A673 (cell line): ENCODE results near the gene GUCA1A. TPM values are rescaled to one million over a fixed set of nuclear protein-coding genes. Genes with fewer than 3 reads are reported as not detected.
"Not testable (repeated sequence)": the region's sequence is repeated elsewhere in the genome, so short reads cannot be mapped to it uniquely, and the experiment has no call there.

Experiments
- BruUV-seq: library from RNA; stranded (reverse); fragments of 400-500 nt; replicated peaks from 2 replicates; lab custom pipeline; 2021; lab: Mats Ljungman, UMichigan
- CTCF ChIA-PET: fragments of 300-600 bp; sonication (Branson Sonifier 250); formaldehyde crosslinking; loops from one replicate; lab custom pipeline; 2022; ENCODE audit warnings: antibody characterized with exemption; lab: Charles Lee
- POLR2A ChIA-PET: fragments of 300-600 bp; sonication (Branson Sonifier 250); formaldehyde crosslinking; loops from one replicate; lab custom pipeline; 2022; ENCODE audit warnings: antibody characterized with exemption; ENCODE audit not compliant: low non-redundant PET; lab: Charles Lee
- DNase-seq: peaks from one replicate; pipeline ENCODE4 v3.0.0-alpha.2; 2015; ENCODE audit warnings: low spot score
- H3K27ac ChIP-seq: fragments of 200-600 bp; sonication (generic); 2 replicates; pipeline ENCODE4 v1.5.1; 2016; ENCODE audit warnings: mixed run types, low read depth, mild to moderate bottlenecking, mixed read lengths, antibody characterized with exemption, low read length; ENCODE audit not compliant: poor library complexity, severe bottlenecking
- H3K27me3 ChIP-seq: fragments of 200-600 bp; sonication (generic); replicated peaks from 2 replicates; pipeline ENCODE4 v1.6.1; 2017; ENCODE audit warnings: mixed run types, low read depth, mild to moderate bottlenecking, mixed read lengths, antibody characterized with exemption, low read length; ENCODE audit not compliant: insufficient read depth, poor library complexity
- H3K36me3 ChIP-seq: fragments of 200-600 bp; sonication (generic); 2 replicates; pipeline ENCODE4 v1.6.1; 2016; ENCODE audit warnings: mixed run types, mild to moderate bottlenecking, mixed read lengths, antibody characterized with exemption, low read length; ENCODE audit not compliant: insufficient read depth, poor library complexity, severe bottlenecking
- H3K4me1 ChIP-seq: fragments of 200-600 bp; sonication (generic); 2 replicates; pipeline ENCODE4 v1.6.1; 2017; ENCODE audit warnings: mixed run types, mild to moderate bottlenecking, mixed read lengths, antibody characterized with exemption, low read length; ENCODE audit not compliant: insufficient read depth, poor library complexity, severe bottlenecking
- H3K4me3 ChIP-seq: fragments of 200-600 bp; sonication (generic); 2 replicates; pipeline ENCODE4 v1.5.1; 2016; ENCODE audit warnings: low read depth, mixed run types, mild to moderate bottlenecking, mixed read lengths, low read length; ENCODE audit not compliant: poor library complexity, severe bottlenecking
- H3K9me3 ChIP-seq: fragments of 200-600 bp; sonication (generic); 2 replicates; pipeline ENCODE4 v1.6.1; 2016; ENCODE audit warnings: mixed run types, low read depth, mild to moderate bottlenecking, mixed read lengths, antibody characterized with exemption, low read length; ENCODE audit not compliant: poor library complexity, severe bottlenecking
- CTCF ChIP-seq: fragments of 300-800, 200-600 bp; sonication (generic); conservative IDR thresholded peaks from 2 replicates; pipeline ENCODE4 v1.5.1; 2017; ENCODE audit warnings: low read depth, mild to moderate bottlenecking, antibody characterized with exemption, low read length, moderate library complexity, mixed read lengths
- EZH2 ChIP-seq: fragments of 200-600 bp; sonication (generic); IDR thresholded peaks from 2 replicates; pipeline ENCODE4 v1.6.1; 2017; ENCODE audit warnings: borderline replicate concordance, low read depth, mild to moderate bottlenecking, mixed read lengths, antibody characterized with exemption, low read length; ENCODE audit not compliant: poor library complexity, severe bottlenecking
- intact Hi-C: fragments of 100-400 bp; cut with micrococcal nuclease; formaldehyde crosslinking; loops from one replicate; pipeline ENCODE4 v1.10.0; 2022; ENCODE audit not compliant: unreplicated experiment
- total RNA-seq: library from RNA; stranded (reverse); gene quantifications from 2 replicates; pipeline ENCODE4 v1.2.3, GENCODE V29; 2021

GUCA1A gene
- total RNA-seq, 1 experiment from 2014 or later: not detected

DNA sequence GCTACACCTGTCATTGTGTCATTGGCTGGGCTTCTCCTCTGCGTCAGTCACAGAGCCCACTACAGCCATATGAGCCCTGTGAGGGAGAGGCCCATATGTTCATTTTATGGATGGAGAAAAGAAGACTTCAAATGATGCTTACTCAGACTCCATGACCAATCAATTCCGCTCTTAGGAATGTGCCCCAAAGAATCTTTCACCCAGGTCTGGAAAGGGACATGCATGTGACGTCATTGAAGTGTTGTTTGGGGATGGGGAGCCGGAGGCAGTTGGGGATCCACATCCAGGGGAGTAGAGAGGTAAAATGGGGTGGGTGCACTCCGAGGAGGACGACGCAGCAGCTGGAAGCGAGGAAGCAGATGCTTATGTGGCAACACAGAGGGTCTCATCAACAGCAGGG lies 21.1 kb upstream of the GUCA1A start:
- no peaks in the 10 kb centered on the region for H3K36me3 ChIP-seq
- no peak for DNase-seq
- POLR2A ChIA-PET: no interaction called here
- intact Hi-C loops: no loop called here
- no peaks in the 10 kb centered on the region for H3K27me3 ChIP-seq
- no peak overlapping the region for H3K4me3 ChIP-seq
- H3K4me1 ChIP-seq: no peaks in the 10 kb centered on the region
- CTCF ChIA-PET: no interaction called here
- no TSS peak for BruUV-seq
- H3K9me3 ChIP-seq: no peaks in the 10 kb centered on the region
- no peak overlapping the region for H3K27ac ChIP-seq
- TF ChIP-seq CTCF: no peak
- TF ChIP-seq EZH2: no peak

DNA sequence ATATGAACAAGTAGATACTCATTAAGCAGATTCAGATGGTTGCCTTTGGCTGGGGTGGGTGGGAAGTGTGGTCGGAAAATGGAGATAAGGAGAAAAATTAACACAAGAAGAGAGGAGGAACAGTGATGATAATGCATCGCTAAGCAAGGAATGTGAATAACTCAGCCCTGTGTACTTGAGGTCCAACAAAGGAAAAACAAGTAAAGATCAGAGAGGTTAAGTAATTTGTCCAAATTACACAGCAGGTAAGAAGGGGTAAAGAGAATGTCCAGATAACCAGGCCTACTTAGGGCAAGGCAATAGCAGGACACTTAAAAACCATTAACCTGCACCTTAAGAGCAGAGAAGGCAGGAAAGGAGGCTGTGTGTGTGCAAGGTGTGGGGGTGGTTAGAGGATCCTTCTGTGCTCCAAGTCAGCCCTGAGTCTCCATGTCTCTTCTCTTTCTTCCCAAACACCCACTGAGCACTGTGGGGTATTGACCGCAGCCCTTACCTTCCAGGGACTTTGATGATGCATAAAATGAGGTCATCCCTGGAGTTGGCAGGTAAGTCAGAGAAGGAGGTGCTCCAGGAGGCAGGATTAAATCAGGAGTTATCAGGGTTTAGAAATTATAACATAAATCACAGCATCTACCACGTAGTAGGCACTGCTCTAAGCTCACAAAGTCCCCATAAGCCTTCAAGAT lies 20.5 kb upstream of the GUCA1A start:
- CTCF ChIA-PET, H3K27me3 ChIP-seq, H3K4me3 ChIP-seq, H3K9me3 ChIP-seq, BruUV-seq, DNase-seq, H3K36me3 ChIP-seq, H3K4me1 ChIP-seq, POLR2A ChIA-PET, H3K27ac ChIP-seq, intact Hi-C loops: not testable (repeated sequence)

DNA sequence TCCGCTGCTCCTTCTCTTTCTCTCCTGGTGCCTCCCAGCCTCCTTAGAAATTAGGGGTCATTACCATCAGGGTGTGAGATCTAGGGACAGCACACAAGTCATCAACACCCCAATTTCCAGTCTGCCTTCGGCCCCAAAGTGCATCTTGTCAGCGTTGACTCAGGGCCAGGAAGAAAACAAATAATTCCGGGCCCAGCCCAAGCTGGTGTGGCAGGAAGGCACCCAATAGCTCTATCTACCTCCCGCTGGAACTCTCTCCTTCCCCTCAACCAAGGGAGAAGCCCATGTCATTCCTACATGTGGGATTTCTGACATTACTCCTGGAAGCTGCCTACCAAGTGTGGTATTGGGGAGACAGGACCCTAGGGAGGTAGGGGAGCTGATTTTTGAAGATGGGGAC lies 19.2 kb upstream of the GUCA1A start:
- no peak overlapping the region for H3K4me3 ChIP-seq
- BruUV-seq: no TSS peak
- H3K27ac ChIP-seq: no peak overlapping the region
- H3K36me3 ChIP-seq: no peaks in the 10 kb centered on the region
- ChIA-PET CTCF (no interaction called here), POLR2A (no interaction called here)
- H3K4me1 ChIP-seq: no peaks in the 10 kb centered on the region
- TF ChIP-seq CTCF: no peak
- TF ChIP-seq EZH2: no peak
- H3K9me3 ChIP-seq: no peaks in the 10 kb centered on the region
- H3K27me3 ChIP-seq: no peaks in the 10 kb centered on the region
- DNase-seq: no peak
- intact Hi-C loops: no loop called here
